HG03342 (cell line): Measurements from ENCODE around the gene LIMS1.
"Not testable (repeated sequence)": the region's sequence is repeated elsewhere in the genome, so short reads cannot be mapped to it uniquely, and the experiment has no call there.

Experiments
- ATAC-seq: cut with Tn5 transposase; IDR thresholded peaks from one replicate; pipeline ENCODE4 v1.9.1; 2021; ENCODE audit warnings: mild to moderate bottlenecking, moderate library complexity; ENCODE audit not compliant: unreplicated experiment

The LIMS1 gene

DNA sequence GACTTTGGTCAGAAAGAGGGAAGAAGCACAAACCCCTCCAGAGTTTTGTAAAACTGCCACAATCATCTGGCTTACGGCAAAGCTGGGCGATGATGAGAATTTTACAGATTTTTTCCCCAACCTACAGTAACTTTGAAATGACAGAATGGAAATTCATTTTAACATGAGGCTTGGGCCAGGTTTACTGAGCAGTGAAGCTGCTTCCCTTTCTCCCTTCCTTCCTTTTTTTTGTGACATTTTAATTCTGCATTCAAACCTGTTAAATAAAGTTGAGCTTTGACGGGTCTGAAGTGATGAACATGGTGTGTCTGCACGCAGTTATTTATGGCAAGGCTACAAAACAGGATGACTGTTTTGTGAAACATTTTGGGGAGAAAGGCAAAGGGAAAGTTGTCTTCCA, 123.2 kb downstream of the LIMS1 start:
- not testable (repeated sequence) for ATAC-seq

GRCh38 chr2:108658553-108658952, 124.3 kb downstream of the LIMS1 start:
- ATAC-seq: not testable (repeated sequence)

DNA sequence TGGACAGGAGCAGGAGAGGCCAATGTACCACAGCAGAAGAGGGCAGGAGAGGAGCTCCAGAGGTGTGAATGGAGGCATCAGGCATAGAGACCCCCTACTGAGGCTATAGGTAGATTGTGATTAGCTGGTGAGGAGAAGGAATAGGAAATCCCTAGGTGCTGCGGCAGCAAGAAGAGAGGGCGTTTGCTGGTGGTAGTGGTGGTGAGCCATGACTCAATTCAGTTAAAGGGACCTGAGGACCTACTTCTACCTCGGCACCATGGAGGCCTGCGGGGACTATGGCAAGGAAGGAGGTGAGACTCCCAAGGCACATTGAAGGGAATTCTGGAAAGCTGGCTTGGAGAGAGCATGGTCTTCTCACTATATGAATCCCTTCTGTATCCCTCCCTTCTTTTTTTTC, 127.2 kb downstream of the LIMS1 start:
- ATAC-seq: not testable (repeated sequence)

GRCh38 chr2:108662207-108662612, 127.9 kb downstream of the LIMS1 start:
- ATAC-seq: peak; percentile 90

GRCh38 chr2:108663346-108663745, 129.1 kb downstream of the LIMS1 start:
- not testable (repeated sequence) for ATAC-seq

DNA sequence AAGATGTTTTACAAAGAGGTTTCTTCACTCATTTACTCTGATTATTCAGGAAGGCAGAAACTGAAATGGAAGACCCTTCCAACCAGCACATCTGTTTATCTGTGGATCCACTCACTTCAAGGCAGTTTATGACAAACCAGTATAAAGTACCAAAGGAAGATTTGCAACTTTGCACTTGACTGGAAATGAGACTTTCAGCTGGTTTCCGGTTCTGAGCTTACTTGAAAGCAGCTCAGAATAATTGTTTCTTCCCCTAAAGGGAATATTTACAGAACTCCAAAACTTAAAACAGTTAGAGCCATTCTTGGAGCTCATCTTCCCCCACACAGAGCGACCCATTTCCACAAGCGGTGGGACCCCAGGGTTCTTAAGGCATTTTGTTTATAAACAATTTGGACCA, 129.8 kb downstream of the LIMS1 start:
- not testable (repeated sequence) for ATAC-seq

DNA sequence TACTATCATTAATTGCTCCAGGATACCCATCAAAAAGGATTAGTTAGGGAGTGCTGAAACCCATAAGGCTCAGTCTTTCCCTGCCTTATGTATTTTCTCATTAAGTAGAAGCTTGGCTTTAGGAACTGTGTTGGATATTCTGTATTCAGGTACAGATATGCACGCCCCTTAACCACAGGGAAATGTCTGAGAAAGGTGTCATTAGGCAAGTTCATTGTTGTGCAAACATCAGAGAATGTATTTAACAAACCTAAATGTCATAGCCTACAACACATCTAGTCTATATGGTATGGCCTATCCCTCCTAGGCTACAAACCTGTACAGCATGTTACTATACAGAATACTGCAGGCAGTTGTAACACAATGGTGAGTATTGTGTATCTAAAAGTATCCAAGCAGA, 130.7 kb downstream of the LIMS1 start:
- not testable (repeated sequence) for ATAC-seq

DNA sequence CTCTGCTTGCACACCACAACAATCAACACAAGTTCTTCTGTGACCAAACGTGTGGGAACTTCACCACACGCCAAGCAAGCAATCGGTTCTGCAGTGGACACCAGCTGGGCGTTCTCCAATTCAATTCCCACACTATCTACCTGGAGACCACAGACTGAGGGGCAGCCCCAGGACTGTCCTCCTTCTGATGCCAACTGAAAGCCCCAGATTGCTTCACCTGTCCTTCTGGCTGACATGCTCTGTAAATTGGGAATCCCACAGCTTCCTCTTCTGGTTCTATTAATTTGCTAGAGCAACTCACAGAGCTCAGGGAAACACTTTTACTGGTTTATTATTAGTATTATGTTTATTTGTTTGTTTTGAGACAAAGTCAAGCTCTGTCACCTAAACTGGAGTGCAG, 131.7 kb downstream of the LIMS1 start:
- ATAC-seq: not testable (repeated sequence)

- not testable (repeated sequence) for ATAC-seq
Observed at GRCh38 chr2:108667140-108667539, 132.9 kb downstream of the LIMS1 start.

- ATAC-seq: not testable (repeated sequence)
Observed at GRCh38 chr2:108670282-108670681, 136.0 kb downstream of the LIMS1 start.

DNA sequence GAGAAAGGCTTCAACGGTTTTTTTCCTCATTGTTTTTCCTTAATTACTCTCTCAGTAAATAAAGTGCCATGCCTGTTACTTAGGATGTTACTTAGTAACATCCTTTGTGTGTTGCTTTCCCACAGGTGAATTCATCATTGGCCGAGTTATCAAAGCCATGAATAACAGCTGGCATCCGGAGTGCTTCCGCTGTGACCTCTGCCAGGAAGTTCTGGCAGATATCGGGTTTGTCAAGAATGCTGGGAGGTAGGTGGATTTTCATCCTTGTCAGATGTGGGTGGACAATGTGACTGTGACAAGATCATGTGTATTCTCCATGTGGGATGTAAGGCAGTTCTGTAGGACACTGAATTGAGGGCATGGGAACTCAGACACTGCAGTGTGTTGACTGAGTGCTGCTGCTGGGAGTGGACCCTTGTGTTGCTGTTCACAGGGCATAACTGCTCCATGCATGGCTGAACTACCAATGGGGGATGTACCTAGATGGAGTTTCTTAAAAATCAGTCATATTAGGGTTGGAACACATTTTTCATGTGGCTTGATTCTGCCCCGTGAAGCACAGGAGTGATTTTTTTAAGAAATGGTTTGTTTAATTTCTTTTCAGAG, 138.0 kb downstream of the LIMS1 start:
- not testable (repeated sequence) for ATAC-seq

DNA sequence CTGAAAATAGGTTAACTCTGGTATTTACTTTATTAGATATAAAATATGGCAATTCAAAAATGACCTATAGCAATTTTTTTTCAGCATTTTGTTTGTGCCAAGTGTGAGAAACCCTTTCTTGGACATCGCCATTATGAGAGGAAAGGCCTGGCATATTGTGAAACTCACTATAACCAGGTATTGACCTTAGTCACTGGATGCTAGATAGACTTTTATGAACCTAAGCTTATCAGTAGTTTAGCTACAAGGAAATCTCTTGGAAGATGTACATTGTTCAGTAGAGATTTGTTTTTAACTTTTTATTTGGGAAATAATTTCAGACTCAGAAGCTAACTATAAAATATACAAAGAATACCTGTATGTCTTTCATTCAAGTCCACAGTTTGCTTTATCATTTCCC, 142.3 kb downstream of the LIMS1 start:
- ATAC-seq: not testable (repeated sequence)

DNA sequence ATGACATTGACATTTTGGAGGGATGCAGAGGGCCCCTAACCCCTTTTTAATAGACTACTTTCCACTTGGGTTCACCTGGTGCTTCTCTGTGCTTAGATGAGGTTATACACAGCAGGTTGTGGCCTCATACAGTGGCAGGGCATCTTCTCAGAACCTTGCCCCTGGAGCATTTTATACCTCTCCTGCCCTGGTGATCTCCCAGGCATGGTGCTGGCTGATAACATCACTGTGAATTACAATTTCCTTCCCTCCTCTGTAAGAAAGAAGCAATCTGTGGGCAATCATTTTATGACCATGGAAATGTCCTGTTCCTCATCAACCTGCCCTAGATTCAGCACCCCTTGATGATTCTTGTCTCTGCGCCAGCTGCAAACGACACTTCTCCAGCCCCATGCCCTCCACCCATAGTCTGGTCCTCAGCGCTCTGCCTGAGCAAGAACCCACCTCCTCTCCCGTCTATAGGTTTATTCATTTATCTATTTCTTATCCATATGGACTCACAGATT, 143.0 kb downstream of the LIMS1 start:
- not testable (repeated sequence) for ATAC-seq

DNA sequence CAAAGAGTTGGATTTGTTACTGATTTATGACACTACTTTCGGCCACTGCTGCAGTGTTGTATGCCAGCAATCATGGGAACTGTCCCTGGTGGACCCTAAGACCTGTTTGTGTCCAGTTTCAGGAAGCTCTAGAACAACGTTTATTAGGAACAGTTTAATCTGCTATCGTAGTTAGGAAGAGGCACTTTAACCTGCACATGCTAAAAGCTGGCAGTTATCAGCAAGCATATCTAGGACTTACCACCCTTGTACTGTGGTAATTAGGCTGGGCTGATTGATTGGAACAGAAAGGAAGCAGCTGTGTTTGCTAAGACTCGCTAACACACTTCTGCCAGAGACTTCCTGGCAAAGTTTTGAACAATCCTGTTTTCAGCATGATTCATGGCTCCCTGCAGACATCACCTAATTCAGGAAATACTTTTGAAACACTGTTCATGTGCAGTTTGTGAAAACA, 144.0 kb downstream of the LIMS1 start:
- not testable (repeated sequence) for ATAC-seq

GRCh38 chr2:108680805-108681204, 146.5 kb downstream of the LIMS1 start:
- not testable (repeated sequence) for ATAC-seq

GRCh38 chr2:108688818-108689756, 154.8 kb downstream of the LIMS1 start:
- not testable (repeated sequence) for ATAC-seq

GRCh38 chr2:108690001-108690400, 155.7 kb downstream of the LIMS1 start:
- peak; percentile 96 for ATAC-seq

DNA sequence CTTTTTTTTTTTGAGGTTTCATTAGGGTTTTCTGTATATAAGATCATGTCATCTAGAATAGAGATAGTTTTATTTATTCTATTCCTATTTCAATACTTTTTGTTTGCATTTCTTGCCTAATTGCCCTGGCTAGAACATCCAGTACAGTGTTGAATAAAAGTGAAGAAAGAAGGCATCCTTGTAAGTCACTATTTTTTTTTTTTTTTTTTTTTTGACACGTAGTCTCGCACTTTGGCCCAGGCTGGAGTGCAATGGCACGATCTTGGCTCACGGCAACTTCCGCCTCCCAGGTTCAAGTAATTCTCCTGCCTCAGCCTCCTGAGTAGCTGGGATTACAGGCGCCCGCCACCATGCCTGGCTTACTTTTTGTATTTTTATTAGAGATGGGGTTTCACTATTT, 157.2 kb downstream of the LIMS1 start:
- no peak for ATAC-seq

- ATAC-seq: no peak
Observed at GRCh38 chr2:108701208-108701607, 166.9 kb downstream of the LIMS1 start.

GRCh38 chr2:108701806-108702205, 167.5 kb downstream of the LIMS1 start:
- no peak for ATAC-seq

GRCh38 chr2:108704871-108705270, 170.6 kb downstream of the LIMS1 start:
- no peak for ATAC-seq

DNA sequence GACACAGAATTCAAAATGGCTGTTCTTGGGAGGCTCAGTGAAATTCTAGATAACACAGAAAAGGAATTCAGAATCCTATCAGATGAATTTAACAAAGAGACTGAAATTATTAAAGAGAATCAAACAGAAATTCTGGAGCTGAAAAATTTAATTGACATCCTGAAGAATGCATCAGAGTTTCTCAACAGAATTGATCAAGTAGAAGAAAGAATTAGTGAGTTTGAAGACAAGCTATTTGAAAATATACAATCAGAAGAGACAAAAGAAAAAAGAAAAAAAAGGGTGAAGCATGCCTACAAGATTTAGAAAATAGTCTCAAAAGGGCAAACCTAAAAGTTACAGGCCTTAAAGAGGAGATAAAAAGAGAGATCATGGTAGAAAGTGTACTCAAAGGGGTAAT, 173.0 kb downstream of the LIMS1 start:
- ATAC-seq: no peak
